Mesodermal cell (in vitro differentiated cells): Measurements from ENCODE around the gene HGS.

Experiments used
- H3K27ac ChIP-seq: 2 replicates; pipeline ENCODE4 v1.7.0; 2013; ENCODE audit warnings: mild to moderate bottlenecking, low read depth, low read length, moderate library complexity; ENCODE audit not compliant: severe bottlenecking
- H3K36me3 ChIP-seq: 2 replicates; pipeline ENCODE4 v1.7.1; 2013; ENCODE audit warnings: mild to moderate bottlenecking, low read length, moderate library complexity; ENCODE audit not compliant: control insufficient read depth, insufficient read depth
- H3K4me1 ChIP-seq: one replicate; pipeline ENCODE4 v1.7.1; 2013; ENCODE audit warnings: mild to moderate bottlenecking, low read length; ENCODE audit not compliant: insufficient read depth, control insufficient read depth, poor library complexity, severe bottlenecking
- H3K4me3 ChIP-seq: 2 replicates; pipeline ENCODE4 v1.7.0; 2013; ENCODE audit warnings: low read length, control low read depth, mild to moderate bottlenecking; ENCODE audit not compliant: insufficient read depth, poor library complexity, severe bottlenecking; ENCODE audit errors: extremely low read depth
- H3K9me3 ChIP-seq: 2 replicates; pipeline ENCODE4 v1.7.1; 2013; ENCODE audit warnings: mild to moderate bottlenecking, low read length, moderate library complexity; ENCODE audit not compliant: control insufficient read depth
- WGBS, 2 experiments: methylation state at CpG; one replicate each; pipeline ENCODE4 v1.1.5; 2013; ENCODE audit warnings: missing lambda C conversion rate in 2 of 2; ENCODE audit not compliant: insufficient coverage in 2 of 2; 5-methylcytosine and 5-hydroxymethylcytosine counted together

HGS gene

DNA sequence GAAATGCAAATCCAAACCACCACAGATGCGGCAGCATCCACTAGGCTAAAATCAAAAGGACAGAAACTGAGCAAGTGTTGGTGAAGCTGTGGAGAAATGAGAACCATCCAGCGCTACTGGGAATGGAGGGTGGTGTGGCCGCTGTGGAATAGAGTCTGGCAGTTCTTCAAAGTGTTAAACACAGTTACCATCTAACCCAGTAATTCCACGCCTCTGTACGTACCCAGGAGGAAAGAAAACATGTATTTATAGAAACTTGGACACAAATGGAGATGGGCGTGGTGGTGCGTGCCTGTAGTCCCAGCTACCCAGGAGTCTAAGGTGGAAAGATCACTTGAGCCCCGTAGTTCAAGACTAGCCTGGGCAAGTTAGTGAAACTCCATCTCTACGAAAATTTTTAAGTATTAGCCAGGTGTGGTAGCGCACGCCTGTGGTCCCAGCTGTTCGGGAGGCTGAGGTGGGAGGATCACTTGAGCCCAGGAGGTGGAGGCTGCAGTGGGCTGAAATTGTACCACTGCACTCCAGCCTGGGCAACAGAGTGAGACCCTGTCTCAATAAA is 39.9 kb downstream of the HGS start:
- no peaks in the 10 kb centered on the region for H3K9me3 ChIP-seq
- no peaks in the 10 kb centered on the region for H3K36me3 ChIP-seq
- WGBS, 2 experiments = 79 to 98% methylated on average over 7 of the region's 12 CpGs
- no peak overlapping the region for H3K27ac ChIP-seq
- no peaks in the 10 kb centered on the region for H3K4me1 ChIP-seq
- H3K4me3 ChIP-seq = no peak overlapping the region

DNA sequence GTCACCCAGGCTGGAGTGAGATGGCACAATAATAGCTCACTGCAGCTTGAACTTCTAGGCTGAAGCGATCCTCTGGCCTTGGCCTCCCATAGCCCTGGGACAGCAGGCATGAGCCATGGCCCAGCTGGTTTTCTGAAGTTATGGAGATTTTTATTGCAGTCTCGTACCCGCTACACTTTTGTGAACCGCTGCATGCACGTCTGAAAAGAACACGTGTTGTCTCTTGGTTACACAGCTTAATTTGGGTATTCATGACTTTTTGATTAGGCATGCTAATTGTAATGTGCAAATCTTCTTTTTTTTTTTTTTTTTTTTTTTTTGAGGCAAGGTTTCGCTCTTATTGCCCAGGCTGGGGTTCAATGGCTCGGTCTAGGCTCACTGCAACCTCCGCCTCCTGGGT is 41.6 kb downstream of the HGS start:
- Histone ChIP-seq H3K36me3 (no peaks in the 10 kb centered on the region), H3K9me3 (no peaks in the 10 kb centered on the region), H3K27ac (no peak overlapping the region), H3K4me1 (no peaks in the 10 kb centered on the region), H3K4me3 (no peak overlapping the region)
- WGBS, 2 experiments = 91 to 92% methylated on average over 7 to 9 of the region's 9 CpGs

DNA sequence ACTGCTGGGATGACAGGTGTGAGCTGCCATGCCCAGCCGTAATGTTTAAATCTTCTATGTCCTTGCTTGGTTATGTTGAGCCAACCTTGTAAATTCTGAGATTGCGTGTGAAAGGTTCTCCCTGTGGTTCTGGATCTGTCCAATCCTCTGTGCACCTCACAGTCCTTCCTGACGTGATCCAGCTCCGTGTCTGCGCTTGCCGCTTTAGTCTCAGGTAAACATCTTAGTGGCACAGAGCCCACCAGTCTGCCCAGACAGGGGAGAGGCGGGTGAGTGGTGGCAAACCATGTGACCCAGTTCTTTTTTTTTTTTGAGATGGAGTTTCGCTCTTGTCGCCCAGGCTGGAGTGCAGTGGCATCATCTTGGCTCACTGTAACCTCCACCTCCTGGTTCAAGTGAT is 42.2 kb downstream of the HGS start:
- WGBS, 2 experiments = 84 to 96% methylated on average over 6 to 9 of the region's 9 CpGs
- Histone ChIP-seq H3K4me3 (no peak overlapping the region), H3K27ac (no peak overlapping the region), H3K36me3 (no peaks in the 10 kb centered on the region), H3K9me3 (no peaks in the 10 kb centered on the region), H3K4me1 (peaks cover under 1% of the 10 kb centered on the region)

DNA sequence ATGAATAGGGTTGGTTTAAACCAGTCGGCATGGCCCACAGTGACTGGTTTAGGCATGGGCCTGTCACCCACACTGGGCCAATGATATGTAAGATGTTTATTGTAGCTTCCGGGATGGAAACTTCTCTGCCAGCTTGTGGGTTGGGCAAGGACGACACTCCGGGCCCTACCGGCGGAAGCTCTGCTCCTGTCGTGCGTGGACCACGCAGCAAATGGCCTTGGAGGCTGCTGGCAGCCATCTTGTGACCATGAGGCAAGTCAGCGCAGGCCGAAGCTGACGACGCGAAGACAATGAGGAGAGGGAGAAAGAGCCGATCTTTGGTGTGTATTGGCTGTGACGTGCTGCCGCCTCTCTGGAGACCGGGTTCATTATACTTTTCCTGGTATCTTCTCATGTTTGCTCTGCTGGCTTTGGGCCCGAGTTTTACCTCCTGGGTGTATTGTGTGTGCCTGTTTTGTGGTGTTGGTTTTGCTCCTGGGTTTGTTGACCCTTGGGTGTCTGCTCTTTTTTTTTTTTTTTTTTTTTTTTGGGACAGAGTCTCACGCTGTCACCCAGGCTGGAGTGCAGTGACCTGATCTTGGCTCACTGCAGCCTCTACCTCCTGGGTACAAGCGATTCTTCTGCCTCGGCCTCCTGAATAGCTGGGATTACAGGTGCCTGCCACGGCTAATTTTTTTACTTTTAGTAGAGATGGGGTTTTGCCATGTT is 43.7 kb downstream of the HGS start:
- no peak overlapping the region for H3K27ac ChIP-seq
- no peaks in the 10 kb centered on the region for H3K9me3 ChIP-seq
- H3K36me3 ChIP-seq = no peaks in the 10 kb centered on the region
- no peak overlapping the region for H3K4me3 ChIP-seq
- WGBS, 2 experiments = 95 to 97% methylated on average over 14 to 23 of the region's 23 CpGs
- peaks cover 4% of the 10 kb centered on the region for H3K4me1 ChIP-seq

DNA sequence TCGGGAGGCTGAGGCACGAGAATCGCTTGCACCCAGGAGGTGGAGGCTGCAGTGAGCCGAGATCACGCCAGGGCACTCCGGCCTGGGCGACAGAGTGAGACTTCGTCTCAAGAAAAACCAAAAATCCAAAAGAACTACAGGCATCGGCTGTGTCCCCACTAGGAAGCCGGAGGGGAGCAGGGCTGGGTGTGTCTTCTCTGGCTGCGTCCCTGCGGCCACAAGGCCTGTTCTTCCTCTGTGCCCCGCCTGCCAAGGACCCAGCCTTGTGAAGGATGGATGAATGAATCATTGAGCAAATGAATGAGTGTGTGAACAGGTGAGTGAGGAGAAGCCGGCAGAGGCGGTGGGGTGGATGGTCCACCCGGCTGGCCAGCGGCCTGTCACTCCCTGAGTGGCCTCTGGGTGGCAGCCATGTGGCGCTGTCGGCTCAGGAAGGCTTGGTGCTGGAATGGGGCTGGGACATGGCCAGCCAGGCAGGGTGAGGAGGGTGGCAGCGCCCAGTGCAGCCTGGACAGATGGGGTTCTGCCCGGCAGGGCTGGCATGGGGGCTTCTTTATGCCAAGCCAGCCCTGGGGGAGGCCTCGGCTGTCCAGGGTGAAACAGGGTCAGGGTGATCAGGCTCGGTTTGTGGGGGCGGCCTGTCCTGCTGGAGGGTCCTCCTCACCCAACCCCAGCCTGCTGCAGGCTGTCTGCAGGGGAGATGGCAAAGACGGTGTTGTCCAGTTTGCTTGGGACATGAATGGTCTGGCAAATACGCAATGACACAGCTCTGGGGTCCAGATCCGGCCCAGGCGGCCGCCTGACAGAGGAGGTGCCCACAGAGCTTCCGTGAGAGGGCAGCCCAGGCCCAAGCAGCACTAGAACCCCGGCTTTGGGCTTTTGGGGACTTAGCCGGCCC is 49.9 kb downstream of the HGS start:
- WGBS, 2 experiments = 46 to 60% methylated on average over 22 to 25 of the region's 32 CpGs
- Histone ChIP-seq H3K36me3 (no peaks in the 10 kb centered on the region), H3K27ac (no peak overlapping the region), H3K4me3 (no peak overlapping the region), H3K9me3 (no peaks in the 10 kb centered on the region), H3K4me1 (peaks cover 8% of the 10 kb centered on the region)

DNA sequence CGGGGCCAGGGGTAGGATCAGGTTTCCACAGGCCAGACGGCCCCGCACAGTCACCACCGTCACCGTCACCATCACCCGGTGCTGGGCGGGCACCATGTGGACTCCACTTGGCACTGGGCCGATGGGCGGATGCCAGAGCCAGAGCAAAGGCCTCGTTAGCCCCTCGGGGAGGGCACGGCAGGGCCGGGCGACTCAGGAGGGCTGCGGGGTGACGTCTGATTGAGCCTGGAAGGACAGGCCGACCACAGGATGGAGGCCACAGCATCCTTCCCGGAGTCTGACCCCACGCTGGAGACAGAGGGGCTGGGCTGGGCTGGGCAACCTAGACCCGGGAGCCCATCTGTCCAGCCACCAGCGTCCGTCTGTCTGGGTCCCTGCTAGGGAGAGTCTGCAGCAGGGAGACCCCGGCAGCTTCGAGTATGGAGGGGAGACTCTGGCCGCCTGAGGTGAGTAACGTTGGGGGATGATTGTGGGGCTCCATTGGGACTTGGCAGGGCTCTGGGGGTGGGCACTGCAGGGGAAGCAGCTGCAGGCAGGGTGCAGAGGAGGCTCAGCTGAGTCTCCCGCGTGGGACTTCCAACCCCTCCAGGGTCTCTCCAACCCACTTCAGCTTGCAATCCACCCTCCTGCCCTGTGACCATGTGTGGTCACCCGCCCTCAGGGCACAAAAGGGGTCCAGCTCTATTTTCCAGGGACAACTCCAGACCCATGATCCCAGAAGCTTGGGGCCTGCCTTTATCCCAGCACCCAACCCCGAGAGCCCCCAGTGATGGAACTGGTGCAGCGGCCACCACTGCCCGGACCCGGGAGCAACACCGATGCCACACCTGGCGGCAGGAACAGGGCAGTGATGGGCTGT is 50.8 kb downstream of the HGS start:
- Histone ChIP-seq H3K27ac (no peak overlapping the region), H3K36me3 (no peaks in the 10 kb centered on the region), H3K4me3 (no peak overlapping the region), H3K9me3 (no peaks in the 10 kb centered on the region), H3K4me1 (peaks cover 8% of the 10 kb centered on the region)
- WGBS, 2 experiments = 85 to 91% methylated on average over 29 to 31 of the region's 35 CpGs

DNA sequence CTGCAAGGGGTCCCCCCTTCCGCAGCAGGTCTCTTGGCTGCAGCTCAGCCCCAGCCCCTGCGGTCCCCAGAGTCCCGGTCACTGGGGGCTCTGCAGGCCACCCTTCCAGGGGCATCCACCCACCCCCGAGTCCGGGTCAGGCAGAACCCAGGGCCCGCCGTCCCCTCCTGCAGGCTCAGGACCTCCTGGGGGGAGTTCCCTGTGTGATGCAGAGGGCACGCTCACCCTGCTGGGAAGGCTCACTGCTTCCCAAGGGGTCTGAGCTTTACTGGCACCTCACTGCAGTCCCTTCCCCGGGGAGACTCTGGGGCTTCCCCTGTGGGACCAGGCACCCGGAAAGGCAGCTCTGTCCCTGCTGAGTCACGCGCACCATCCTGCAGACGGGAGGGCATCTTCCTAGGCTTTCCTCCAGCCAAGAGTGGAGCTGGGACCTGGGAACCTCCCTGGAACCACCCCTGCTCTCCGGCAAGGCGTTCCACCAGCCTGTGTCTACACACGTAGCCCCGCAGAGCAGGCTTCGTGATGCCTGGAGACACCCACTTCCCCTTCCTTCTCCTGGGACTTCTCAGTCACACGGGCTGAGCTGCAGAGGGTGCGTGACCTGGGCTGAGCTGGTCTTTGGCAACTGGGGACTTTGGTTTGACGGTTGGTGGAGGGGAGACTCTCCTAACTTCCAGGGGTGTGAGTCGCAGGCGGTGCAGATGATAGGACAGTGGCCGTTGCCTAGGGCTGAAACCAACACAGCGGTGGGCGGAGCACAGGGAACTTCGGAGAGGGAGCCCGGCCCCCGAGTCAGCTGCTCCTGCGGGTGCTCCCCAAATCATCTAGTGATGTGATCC is 51.7 kb downstream of the HGS start:
- Histone ChIP-seq H3K36me3 (no peaks in the 10 kb centered on the region), H3K4me3 (no peak overlapping the region), H3K4me1 (peaks cover 8% of the 10 kb centered on the region), H3K27ac (no peak overlapping the region), H3K9me3 (no peaks in the 10 kb centered on the region)
- WGBS, 2 experiments = 67 to 72% methylated on average over 23 to 29 of the region's 30 CpGs

DNA sequence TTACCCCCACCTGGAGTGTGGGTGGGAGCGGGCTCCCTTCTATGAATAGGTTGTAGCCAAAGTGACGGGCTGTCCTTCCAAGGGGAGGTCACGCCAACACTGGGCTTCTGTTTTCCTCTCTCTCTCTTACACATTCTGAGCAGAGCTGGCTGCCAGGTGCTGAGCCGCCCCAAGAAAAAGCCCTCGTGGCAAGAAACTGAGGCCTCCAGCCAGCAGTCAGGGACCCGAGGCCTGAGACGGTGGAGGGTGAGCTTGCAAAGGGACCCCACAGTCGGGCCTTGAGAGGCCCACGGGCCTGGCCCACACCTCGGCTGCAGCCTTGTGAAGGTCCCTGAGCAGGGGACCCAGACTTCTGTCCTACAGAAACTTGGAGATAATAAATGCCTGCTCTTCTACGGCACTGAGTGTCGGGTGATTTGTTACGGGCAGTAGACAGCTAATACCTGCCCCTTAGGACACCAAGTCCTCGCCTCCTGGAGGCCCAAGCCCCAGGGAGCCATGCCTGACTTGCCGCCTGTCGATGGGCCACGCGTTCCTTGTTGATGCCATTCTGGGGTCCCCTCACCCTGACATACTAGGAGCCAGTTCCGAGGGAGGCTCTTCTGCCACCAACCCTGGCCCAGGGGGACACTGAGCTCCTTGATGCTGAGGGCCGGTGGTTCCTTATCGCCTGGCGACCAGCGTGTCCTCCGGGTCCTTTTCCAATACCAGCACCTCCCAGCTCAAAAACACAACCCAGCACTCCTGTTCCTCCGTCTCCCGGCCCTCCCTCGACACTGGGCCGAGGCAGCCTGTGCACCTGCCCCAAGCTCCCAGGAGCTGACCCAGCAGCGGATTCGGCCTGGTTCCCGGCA is 54.4 kb downstream of the HGS start:
- peaks cover 4% of the 10 kb centered on the region for H3K4me1 ChIP-seq
- no peak overlapping the region for H3K27ac ChIP-seq
- no peaks in the 10 kb centered on the region for H3K36me3 ChIP-seq
- WGBS, 2 experiments = 93 to 94% methylated on average over 28 to 29 of the region's 31 CpGs
- H3K9me3 ChIP-seq = no peaks in the 10 kb centered on the region
- H3K4me3 ChIP-seq = no peak overlapping the region

DNA sequence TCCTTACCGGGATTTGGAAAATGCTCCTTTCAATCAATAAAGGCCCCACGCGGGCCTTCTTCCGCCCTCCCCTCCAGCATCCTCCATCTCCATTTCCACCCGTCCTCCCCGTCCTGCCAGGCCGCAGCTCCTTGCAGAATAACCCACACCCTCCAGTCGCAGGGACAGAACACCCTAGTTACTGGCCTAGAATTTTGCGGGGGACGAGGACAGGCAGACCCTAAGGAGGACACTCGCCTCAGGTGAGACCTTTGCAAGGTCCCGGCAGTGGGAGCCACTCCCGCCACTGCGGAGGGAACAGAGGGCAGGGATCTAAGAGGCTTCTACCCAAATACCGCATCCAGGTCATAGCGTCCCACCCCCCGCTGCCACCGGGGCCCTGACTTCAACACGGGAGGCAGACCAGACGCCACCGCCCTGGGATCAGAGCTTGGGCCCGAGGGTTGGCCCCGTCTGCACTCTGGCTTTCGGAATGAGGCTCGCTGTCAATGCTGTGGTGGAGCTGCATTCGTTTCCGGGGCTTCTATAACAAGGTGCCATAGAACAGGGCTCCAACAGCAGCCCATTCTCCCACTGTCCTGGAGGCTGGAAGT is 55.1 kb downstream of the HGS start:
- H3K9me3 ChIP-seq = no peaks in the 10 kb centered on the region
- H3K36me3 ChIP-seq = no peaks in the 10 kb centered on the region
- 84 to 87% methylated on average over 21 to 27 of the region's 27 CpGs for WGBS, 2 experiments
- no peak overlapping the region for H3K27ac ChIP-seq
- no peak overlapping the region for H3K4me3 ChIP-seq
- H3K4me1 ChIP-seq = peaks cover 4% of the 10 kb centered on the region
